ENCODE measurements around the gene KLHL36.

KLHL36 gene

GRCh38 chr16:84699712-84700445, 51.6 kb downstream of the KLHL36 start, which contains the start of gene USP10:
TSS of gene USP10 (plus strand) at chr16:84700000. CDS start at chr16:84700091, 91 bp downstream.
- DNase-seq, result peak; percentile 22

DNA sequence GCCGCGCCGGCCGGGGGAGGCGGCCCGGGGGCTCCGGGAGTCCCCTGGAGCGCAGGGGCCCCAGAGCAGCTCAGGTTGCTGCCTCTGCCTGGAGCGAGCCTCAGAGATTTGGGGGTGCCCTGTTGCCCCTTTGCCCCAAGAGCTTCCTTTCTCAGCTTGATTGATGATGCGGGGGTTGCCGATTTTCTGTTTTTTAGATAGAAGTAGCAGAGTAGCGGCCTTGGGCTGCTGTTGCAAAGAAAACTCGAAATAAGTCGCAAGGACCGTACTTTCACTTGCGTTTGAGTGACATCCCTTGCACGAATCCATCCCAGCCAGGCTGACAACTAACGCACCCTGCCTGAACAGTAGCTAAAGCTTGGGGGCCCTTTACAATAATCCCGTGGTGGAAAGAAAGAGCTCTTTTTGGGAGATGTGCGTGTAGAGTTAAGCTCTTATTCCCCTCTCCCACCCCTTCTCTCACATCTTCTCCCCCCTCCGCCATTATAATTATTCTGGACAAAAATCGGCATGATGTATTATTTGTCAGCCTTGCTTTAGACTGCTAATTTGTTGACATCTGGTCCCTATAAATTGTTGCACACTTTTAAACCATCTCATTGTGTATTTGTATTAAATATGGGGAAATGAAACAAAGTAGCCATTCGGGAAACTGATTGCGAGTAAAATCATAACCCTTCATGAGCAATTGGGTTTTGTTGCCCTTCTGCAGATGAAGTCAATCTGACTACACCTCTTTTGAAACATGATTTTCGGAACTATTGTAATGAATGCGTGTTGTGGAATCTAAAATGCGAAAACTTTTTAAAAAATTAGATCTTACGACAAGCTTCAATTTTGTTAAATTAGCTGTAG, 52.4 kb downstream of the KLHL36 start:
- no peak for DNase-seq

- DNase-seq, result no peak
Observed at GRCh38 chr16:84703681-84704080, 55.4 kb downstream of the KLHL36 start.

DNA sequence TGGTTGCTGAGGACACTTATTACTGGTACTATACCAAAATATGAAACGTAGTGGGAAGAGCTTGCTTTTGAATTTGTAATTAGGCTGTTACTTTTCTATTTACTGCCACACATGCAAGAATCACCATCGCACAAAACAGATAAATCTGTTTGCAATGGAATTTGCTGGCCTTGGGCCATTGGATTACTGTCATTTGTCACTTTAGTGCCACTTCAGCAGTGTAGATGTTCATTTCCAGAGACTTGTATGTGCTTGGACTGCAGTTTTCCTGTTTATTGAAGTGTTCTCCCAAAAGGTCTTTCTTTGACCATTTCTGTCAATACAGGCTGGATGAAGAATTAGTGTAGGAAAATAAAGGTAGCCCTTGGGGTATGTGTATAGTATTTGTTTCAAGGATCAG, 55.9 kb downstream of the KLHL36 start:
- DNase-seq, result no peak

- no peak for DNase-seq
Observed at GRCh38 chr16:84706856-84707255, 58.5 kb downstream of the KLHL36 start.

DNA sequence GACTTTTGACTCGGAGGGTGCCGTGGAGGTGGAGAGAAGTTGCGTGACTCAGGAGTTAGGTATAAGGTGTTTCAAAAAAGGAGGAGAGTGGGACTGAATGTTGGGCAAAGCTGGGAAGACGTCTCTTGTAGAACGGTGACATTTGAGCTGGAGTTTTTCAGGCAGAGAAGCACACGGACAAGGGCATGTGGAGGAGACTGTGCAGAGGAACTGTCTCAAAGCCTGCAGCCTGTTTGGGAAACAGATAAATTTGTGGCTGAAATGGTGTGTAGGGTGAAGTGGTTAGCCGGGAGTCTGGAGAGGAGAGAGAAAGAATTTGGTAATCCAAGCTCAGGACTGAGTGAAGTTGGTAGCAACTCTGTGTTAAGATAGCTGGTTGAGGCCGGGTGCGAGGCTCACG, 61.3 kb downstream of the KLHL36 start:
- DNase-seq, result no peak

DNA sequence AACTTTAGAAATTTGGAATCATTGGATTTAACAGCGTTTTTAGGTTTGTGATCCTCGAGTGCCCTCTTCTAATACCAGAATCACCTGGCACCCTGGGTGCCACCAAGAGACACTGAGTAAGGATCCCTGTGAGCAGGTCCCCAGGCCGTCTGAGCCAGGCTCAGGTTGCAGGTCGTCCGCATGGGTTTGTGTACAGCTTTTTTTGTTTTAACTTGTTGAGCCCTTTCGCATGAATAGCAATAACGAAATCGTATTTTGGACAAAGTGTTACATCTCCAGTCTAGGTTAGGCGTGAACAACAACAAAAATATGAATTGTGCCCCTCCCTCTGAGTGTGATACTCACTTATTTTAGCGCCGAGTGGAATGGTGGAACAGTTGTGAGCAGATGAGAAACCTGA, 62.4 kb downstream of the KLHL36 start:
- no peak for DNase-seq

Data from NCI-H748 treated with DMSO at 0.1 percent for 48 hours (cell line).